Glutamatergic neuron (in vitro differentiated cells): Measurements from ENCODE around the gene SHLD1. TPM values are rescaled to one million over a fixed set of nuclear protein-coding genes. Genes with fewer than 3 reads are reported as not detected.

ENCODE experiments used
- DNase-seq: peaks from one replicate; pipeline ENCODE4 v3.0.0; 2022
- H3K27ac Mint-ChIP-seq: one replicate; pipeline ENCODE4 v1.8.0; 2020; ENCODE audit warnings: mild to moderate bottlenecking, mixed read lengths, inconsistent platforms; ENCODE audit not compliant: unreplicated experiment
- H3K27me3 Mint-ChIP-seq: one replicate; pipeline ENCODE4 v1.8.0; 2020; ENCODE audit warnings: mild to moderate bottlenecking, moderate library complexity, mixed read lengths, inconsistent platforms; ENCODE audit not compliant: unreplicated experiment
- H3K36me3 Mint-ChIP-seq: one replicate; pipeline ENCODE4 v1.8.0; 2020; ENCODE audit warnings: mild to moderate bottlenecking, mixed read lengths, inconsistent platforms; ENCODE audit not compliant: unreplicated experiment
- H3K4me1 Mint-ChIP-seq: one replicate; pipeline ENCODE4 v1.8.0; 2020; ENCODE audit warnings: mild to moderate bottlenecking, low read depth, mixed read lengths, inconsistent platforms; ENCODE audit not compliant: unreplicated experiment
- H3K4me3 Mint-ChIP-seq: one replicate; pipeline ENCODE4 v1.8.0; 2020; ENCODE audit warnings: mild to moderate bottlenecking, mixed read lengths, inconsistent platforms; ENCODE audit not compliant: unreplicated experiment
- H3K9me3 Mint-ChIP-seq: one replicate; pipeline ENCODE4 v1.8.0; 2020; ENCODE audit warnings: mild to moderate bottlenecking, moderate library complexity, mixed read lengths, inconsistent platforms; ENCODE audit not compliant: unreplicated experiment
- CTCF ChIP-seq: fragments of 200-600 bp; sonication (generic); IDR thresholded peaks from one replicate; pipeline ENCODE4 v1.5.0; 2021; ENCODE audit not compliant: partially characterized antibody, unreplicated experiment
- total RNA-seq: library from RNA; stranded (reverse); fragmentation: NEBNext Ultra II Directional; extraction: Animal tissue kit (Norgen Biotek cat#: 25700); gene quantifications from one replicate; pipeline ENCODE4 v1.2.1, GENCODE V29; 2021; ENCODE audit not compliant: unreplicated experiment

Gene SHLD1
- total RNA-seq, 1 donor from 2014 or later = 4.0 TPM

GRCh38 chr20:5811746-5812145 lies 61.5 kb downstream of the SHLD1 start:
- Mint-ChIP-seq H3K27me3 (no peaks in the 10 kb centered on the region), H3K9me3 (no peaks in the 10 kb centered on the region), H3K27ac (no peak overlapping the region), H3K36me3 (no peaks in the 10 kb centered on the region), H3K4me3 (no peak overlapping the region), H3K4me1 (no peaks in the 10 kb centered on the region)
- no peak for DNase-seq
- no peak for TF ChIP-seq CTCF

GRCh38 chr20:5818346-5818681 lies 68.1 kb downstream of the SHLD1 start:
- H3K27ac Mint-ChIP-seq = no peak overlapping the region
- no peak for DNase-seq
- no peak overlapping the region for H3K4me3 Mint-ChIP-seq
- no peak for TF ChIP-seq CTCF
- no peaks in the 10 kb centered on the region for H3K36me3 Mint-ChIP-seq
- H3K9me3 Mint-ChIP-seq = no peaks in the 10 kb centered on the region
- H3K4me1 Mint-ChIP-seq = no peaks in the 10 kb centered on the region
- no peaks in the 10 kb centered on the region for H3K27me3 Mint-ChIP-seq

- Mint-ChIP-seq H3K27me3 (no peaks in the 10 kb centered on the region), H3K27ac (no peak overlapping the region), H3K9me3 (no peaks in the 10 kb centered on the region), H3K36me3 (no peaks in the 10 kb centered on the region), H3K4me3 (no peak overlapping the region), H3K4me1 (no peaks in the 10 kb centered on the region)
- no peak for DNase-seq
- no peak for TF ChIP-seq CTCF
Measured at GRCh38 chr20:5820738-5821137, 70.5 kb downstream of the SHLD1 start.

GRCh38 chr20:5821627-5822215 lies 71.5 kb downstream of the SHLD1 start:
- no peak overlapping the region for H3K27ac Mint-ChIP-seq
- no peak for TF ChIP-seq CTCF

GRCh38 chr20:5822569-5822968 lies 72.4 kb downstream of the SHLD1 start:
- TF ChIP-seq CTCF = no peak

More at GRCh38 chr20:5821627-5822215, 71.5 kb downstream of the SHLD1 start:
- no peak overlapping the region for H3K4me3 Mint-ChIP-seq
- no peak for DNase-seq
- H3K27me3 Mint-ChIP-seq = no peaks in the 10 kb centered on the region
- no peaks in the 10 kb centered on the region for H3K36me3 Mint-ChIP-seq
- no peaks in the 10 kb centered on the region for H3K9me3 Mint-ChIP-seq
- H3K4me1 Mint-ChIP-seq = no peaks in the 10 kb centered on the region

More at GRCh38 chr20:5822569-5822968, 72.4 kb downstream of the SHLD1 start:
- no peak overlapping the region for H3K4me3 Mint-ChIP-seq
- H3K36me3 Mint-ChIP-seq = no peaks in the 10 kb centered on the region
- no peaks in the 10 kb centered on the region for H3K4me1 Mint-ChIP-seq
- H3K27me3 Mint-ChIP-seq = peaks cover 2% of the 10 kb centered on the region
- no peaks in the 10 kb centered on the region for H3K9me3 Mint-ChIP-seq
- no peak overlapping the region for H3K27ac Mint-ChIP-seq
- no peak for DNase-seq
